Measurements from ENCODE around the gene AHRR. TPM values are rescaled to one million over a fixed set of nuclear protein-coding genes. Genes with fewer than 3 reads are reported as not detected.

AHRR gene
- total RNA-seq, 1 donor from 2014 or later = 26.0 TPM

- no peak overlapping the region for H3K4me3 Mint-ChIP-seq
- H3K36me3 Mint-ChIP-seq (ENCODE audit: low read depth) = peaks cover 14% of the 10 kb centered on the region
- intact Hi-C loops (cut with micrococcal nuclease) = no loop called here
- peaks cover 10% of the 10 kb centered on the region for H3K4me1 Mint-ChIP-seq
- DNase-seq = no peak
- H3K27ac Mint-ChIP-seq = no peak overlapping the region
- H3K9me3 Mint-ChIP-seq = no peaks in the 10 kb centered on the region
- H3K27me3 Mint-ChIP-seq = peaks cover 11% of the 10 kb centered on the region
These were observed 2.4 kb upstream of the AHRR start for GRCh38 chr5:318931-319601.

GRCh38 chr5:320524-321229 is 837 bp upstream of the AHRR start:
- H3K4me3 Mint-ChIP-seq = peak overlapping the region; percentile 85
- H3K36me3 Mint-ChIP-seq (ENCODE audit: low read depth) = peaks cover 8% of the 10 kb centered on the region
- DNase-seq = peak; percentile 64
- H3K4me1 Mint-ChIP-seq = peaks cover 12% of the 10 kb centered on the region
- peaks cover 11% of the 10 kb centered on the region for H3K27me3 Mint-ChIP-seq
- H3K9me3 Mint-ChIP-seq = no peaks in the 10 kb centered on the region
- peak overlapping the region; percentile 69 for H3K27ac Mint-ChIP-seq
- intact Hi-C loops (cut with micrococcal nuclease) = loop anchor here (5.0 kb wide), 1 partner anchor 48 kb away; the partner anchor contains the start of gene PDCD6

- Mint-ChIP-seq H3K9me3 (no peaks in the 10 kb centered on the region), H3K4me3 (peak overlapping the region; percentile 80), H3K36me3 (ENCODE audit: low read depth) (peaks cover 15% of the 10 kb centered on the region), H3K27ac (no peak overlapping the region), H3K4me1 (peaks cover 12% of the 10 kb centered on the region), H3K27me3 (peaks cover 11% of the 10 kb centered on the region)
- intact Hi-C loops (cut with micrococcal nuclease) = loop anchor here (1.0 to 5.0 kb wide), 2 partner anchors 13 to 49 kb away; partner anchors contain the start of gene PDCD6
- no peak for DNase-seq
These were observed 275 bp downstream of the AHRR start for GRCh38 chr5:321726-322251.

GRCh38 chr5:322281-322941 is 897 bp downstream of the AHRR start:
- Mint-ChIP-seq H3K36me3 (ENCODE audit: low read depth) (peaks cover 15% of the 10 kb centered on the region), H3K4me1 (peaks cover 12% of the 10 kb centered on the region), H3K27me3 (peaks cover 11% of the 10 kb centered on the region), H3K27ac (peak overlapping the region; percentile 34), H3K9me3 (no peaks in the 10 kb centered on the region), H3K4me3 (peak overlapping the region; percentile 80)
- intact Hi-C loops (cut with micrococcal nuclease) = loop anchor here (1.0 to 5.0 kb wide), 2 partner anchors 12 to 50 kb away; partner anchors contain the start of gene PDCD6
- peak; percentile 75 for DNase-seq

- intact Hi-C loops (cut with micrococcal nuclease) = loop anchor here (1.0 to 5.0 kb wide), 2 partner anchors 11 to 51 kb away; partner anchors contain the start of gene PDCD6
- peaks cover 15% of the 10 kb centered on the region for H3K36me3 Mint-ChIP-seq (ENCODE audit: low read depth)
- peak overlapping the region; percentile 80 for H3K4me3 Mint-ChIP-seq
- peaks cover 11% of the 10 kb centered on the region for H3K27me3 Mint-ChIP-seq
- H3K27ac Mint-ChIP-seq = peak overlapping the region; percentile 34
- H3K4me1 Mint-ChIP-seq = peaks cover 12% of the 10 kb centered on the region
- DNase-seq = no peak
- no peaks in the 10 kb centered on the region for H3K9me3 Mint-ChIP-seq
These were observed 1.7 kb downstream of the AHRR start for GRCh38 chr5:322942-323879.

GRCh38 chr5:324736-325612 is 3.5 kb downstream of the AHRR start:
- Mint-ChIP-seq H3K9me3 (no peaks in the 10 kb centered on the region), H3K27ac (no peak overlapping the region), H3K27me3 (peaks cover 7% of the 10 kb centered on the region), H3K4me1 (peaks cover 15% of the 10 kb centered on the region), H3K4me3 (no peak overlapping the region), H3K36me3 (ENCODE audit: low read depth) (peaks cover 17% of the 10 kb centered on the region)
- intact Hi-C loops (cut with micrococcal nuclease) = loop anchor here (5.0 kb wide), 1 partner anchor 53 kb away; the partner anchor contains the start of gene PDCD6
- DNase-seq = no peak

GRCh38 chr5:326109-326508 is 4.6 kb downstream of the AHRR start:
- no peak for DNase-seq
- no peaks in the 10 kb centered on the region for H3K9me3 Mint-ChIP-seq
- H3K27ac Mint-ChIP-seq = no peak overlapping the region
- no peaks in the 10 kb centered on the region for H3K27me3 Mint-ChIP-seq
- no peak overlapping the region for H3K4me3 Mint-ChIP-seq
- intact Hi-C loops (cut with micrococcal nuclease) = no loop called here
- H3K36me3 Mint-ChIP-seq (ENCODE audit: low read depth) = peaks cover 20% of the 10 kb centered on the region
- peaks cover 13% of the 10 kb centered on the region for H3K4me1 Mint-ChIP-seq

- H3K4me1 Mint-ChIP-seq = peaks cover 28% of the 10 kb centered on the region
- DNase-seq = no peak
- intact Hi-C loops (cut with micrococcal nuclease) = no loop called here
- H3K36me3 Mint-ChIP-seq (ENCODE audit: low read depth) = peaks cover 17% of the 10 kb centered on the region
- H3K4me3 Mint-ChIP-seq = no peak overlapping the region
- no peaks in the 10 kb centered on the region for H3K27me3 Mint-ChIP-seq
- no peaks in the 10 kb centered on the region for H3K9me3 Mint-ChIP-seq
- no peak overlapping the region for H3K27ac Mint-ChIP-seq
These were observed 7.7 kb downstream of the AHRR start for GRCh38 chr5:329121-329735.

GRCh38 chr5:329768-330167 is 8.3 kb downstream of the AHRR start:
- Mint-ChIP-seq H3K9me3 (no peaks in the 10 kb centered on the region), H3K27ac (no peak overlapping the region), H3K36me3 (ENCODE audit: low read depth) (peaks cover 17% of the 10 kb centered on the region), H3K27me3 (no peaks in the 10 kb centered on the region), H3K4me3 (no peak overlapping the region), H3K4me1 (peaks cover 34% of the 10 kb centered on the region)
- no peak for DNase-seq
- intact Hi-C loops (cut with micrococcal nuclease) = loop anchor here (5.0 kb wide), 1 partner anchor 107 kb away; no protein-coding TSS in a partner anchor

GRCh38 chr5:332843-333242 is 11.3 kb downstream of the AHRR start:
- peaks cover 37% of the 10 kb centered on the region for H3K4me1 Mint-ChIP-seq
- DNase-seq = peak; percentile 80
- H3K36me3 Mint-ChIP-seq (ENCODE audit: low read depth) = peaks cover 10% of the 10 kb centered on the region
- intact Hi-C loops (cut with micrococcal nuclease) = loop anchor here (5.0 kb wide), 1 partner anchor 111 kb away; no protein-coding TSS in a partner anchor
- H3K27ac Mint-ChIP-seq = peak overlapping the region; percentile 91
- peak overlapping the region; percentile 84 for H3K4me3 Mint-ChIP-seq
- no peaks in the 10 kb centered on the region for H3K9me3 Mint-ChIP-seq
- H3K27me3 Mint-ChIP-seq = no peaks in the 10 kb centered on the region

- intact Hi-C loops (cut with micrococcal nuclease) = loop anchor here (1.0 to 5.0 kb wide), 6 partner anchors 8 to 112 kb away; no protein-coding TSS in a partner anchor
- Mint-ChIP-seq H3K4me1 (peaks cover 37% of the 10 kb centered on the region), H3K27me3 (no peaks in the 10 kb centered on the region)
These were observed 12.4 kb downstream of the AHRR start for GRCh38 chr5:333945-334344.

More at GRCh38 chr5:333945-334344, 12.4 kb downstream of the AHRR start:
- Mint-ChIP-seq H3K9me3 (no peaks in the 10 kb centered on the region), H3K4me3 (peak overlapping the region; percentile 84), H3K36me3 (ENCODE audit: low read depth) (peaks cover 10% of the 10 kb centered on the region), H3K27ac (peak overlapping the region; percentile 91)
- peak; percentile 67 for DNase-seq
